PC-3 (cell line): ENCODE results near the gene MACROH2A1. TPM values are rescaled to one million over a fixed set of nuclear protein-coding genes. Genes with fewer than 3 reads are reported as not detected.

Experiments used
- ATAC-seq: fragments of 200-7000 bp; cut with Tn5 transposase; 2 replicates; pipeline ENCODE4 v1.9.1; 2020; ENCODE audit warnings: mild to moderate bottlenecking, moderate library complexity
- BruUV-seq: library from RNA; stranded (reverse); fragments of 400-500 nt; replicated peaks from 2 replicates; lab custom pipeline; 2021; lab: Mats Ljungman, UMichigan
- CTCF ChIA-PET: fragments of 300-600 bp; sonication (Branson Sonifier 250); formaldehyde crosslinking; loops from one replicate; lab custom pipeline; 2022; ENCODE audit warnings: antibody characterized with exemption; lab: Charles Lee
- POLR2A ChIA-PET: fragments of 300-600 bp; sonication (Branson Sonifier 250); formaldehyde crosslinking; loops from one replicate; lab custom pipeline; 2022; ENCODE audit warnings: antibody characterized with exemption; ENCODE audit not compliant: unreplicated experiment; lab: Charles Lee
- DNase-seq: peaks from one replicate; pipeline ENCODE4 v3.0.0-alpha.2; 2015
- H2AFZ ChIP-seq: fragments of 300-600 bp; sonication (generic); 2 replicates; pipeline ENCODE4 v1.6.0; 2016; ENCODE audit warnings: antibody characterized with exemption, low read length
- H3F3A ChIP-seq: fragments of 300-600 bp; sonication (generic); one replicate; pipeline ENCODE4 v1.6.0; 2017; ENCODE audit warnings: antibody characterized with exemption, low read length, control low read depth, mild to moderate bottlenecking; ENCODE audit not compliant: unreplicated experiment
- H3K27ac ChIP-seq: fragments of 300-600 bp; sonication (generic); 2 replicates; pipeline ENCODE4 v1.5.1; 2016; ENCODE audit warnings: mild to moderate bottlenecking, low read length
- H3K27me3 ChIP-seq: fragments of 300-600 bp; sonication (generic); 2 replicates; pipeline ENCODE4 v1.6.1; 2016; ENCODE audit warnings: low read length, mixed read lengths
- H3K36me3 ChIP-seq: fragments of 300-600 bp; sonication (generic); 2 replicates; pipeline ENCODE4 v1.6.1; 2016; ENCODE audit warnings: low read depth, mixed run types, low read length, mixed read lengths
- H3K4me1 ChIP-seq: fragments of 300-600 bp; sonication (generic); 2 replicates; pipeline ENCODE4 v1.5.1; 2016; ENCODE audit warnings: low read length; ENCODE audit not compliant: insufficient read depth
- H3K4me2 ChIP-seq: fragments of 300-600 bp; sonication (generic); 2 replicates; pipeline ENCODE4 v1.6.0; 2016; ENCODE audit warnings: low read length
- H3K4me3 ChIP-seq: fragments of 300-600 bp; sonication (generic); 2 replicates; pipeline ENCODE4 v1.5.1; 2016; ENCODE audit warnings: mild to moderate bottlenecking, low read length, mixed read lengths
- H3K79me2 ChIP-seq: fragments of 300-600 bp; sonication (generic); 2 replicates; pipeline ENCODE4 v1.6.1; 2017; ENCODE audit warnings: low read length, mixed read lengths
- H3K9ac ChIP-seq: fragments of 300-600 bp; sonication (generic); 2 replicates; pipeline ENCODE4 v1.6.0; 2016; ENCODE audit warnings: mild to moderate bottlenecking, low read length
- H3K9me2 ChIP-seq: fragments of 300-600 bp; sonication (generic); replicated peaks from 2 replicates; pipeline ENCODE4 v1.6.1; 2016; ENCODE audit warnings: mixed run types, low read length, mixed read lengths
- H3K9me3 ChIP-seq: fragments of 300-600 bp; sonication (generic); 2 replicates; pipeline ENCODE4 v1.6.1; 2016; ENCODE audit warnings: low read length, mixed read lengths
- H4K20me1 ChIP-seq: fragments of 300-600 bp; sonication (generic); 2 replicates; pipeline ENCODE4 v1.6.1; 2016; ENCODE audit warnings: low read length, mixed read lengths
- EZH2 ChIP-seq: fragments of 300-600 bp; sonication (generic); IDR thresholded peaks from one replicate; pipeline ENCODE4 v1.6.1; 2017; ENCODE audit warnings: antibody characterized with exemption, mild to moderate bottlenecking, low read length; ENCODE audit not compliant: unreplicated experiment
- EZH2phosphoT487 ChIP-seq: fragments of 300-600 bp; sonication (generic); IDR thresholded peaks from 2 replicates; pipeline ENCODE4 v1.6.1; 2018; ENCODE audit warnings: mild to moderate bottlenecking, antibody characterized with exemption, low read length, borderline replicate concordance
- intact Hi-C: fragments of 100-400 bp; cut with micrococcal nuclease; formaldehyde crosslinking; loops from 2 replicates; pipeline ENCODE4 v1.9.0; 2023
- total RNA-seq: library from RNA; depleted of rRNA; stranded (reverse); fragments of >200 nt; gene quantifications from 2 replicates; pipeline ENCODE4 v1.2.3, GENCODE V29; 2014
- TF ChIP-seq, protein P1 (sequence below): fragments of 300-600 bp; sonication (generic); conservative IDR thresholded peaks from 2 replicates; pipeline ENCODE4 v1.5.1; 2017; ENCODE audit warnings: antibody characterized with exemption, low read depth, mild to moderate bottlenecking, low read length

MACROH2A1 gene
- total RNA-seq, 1 experiment from 2014 or later = 388 TPM

DNA sequence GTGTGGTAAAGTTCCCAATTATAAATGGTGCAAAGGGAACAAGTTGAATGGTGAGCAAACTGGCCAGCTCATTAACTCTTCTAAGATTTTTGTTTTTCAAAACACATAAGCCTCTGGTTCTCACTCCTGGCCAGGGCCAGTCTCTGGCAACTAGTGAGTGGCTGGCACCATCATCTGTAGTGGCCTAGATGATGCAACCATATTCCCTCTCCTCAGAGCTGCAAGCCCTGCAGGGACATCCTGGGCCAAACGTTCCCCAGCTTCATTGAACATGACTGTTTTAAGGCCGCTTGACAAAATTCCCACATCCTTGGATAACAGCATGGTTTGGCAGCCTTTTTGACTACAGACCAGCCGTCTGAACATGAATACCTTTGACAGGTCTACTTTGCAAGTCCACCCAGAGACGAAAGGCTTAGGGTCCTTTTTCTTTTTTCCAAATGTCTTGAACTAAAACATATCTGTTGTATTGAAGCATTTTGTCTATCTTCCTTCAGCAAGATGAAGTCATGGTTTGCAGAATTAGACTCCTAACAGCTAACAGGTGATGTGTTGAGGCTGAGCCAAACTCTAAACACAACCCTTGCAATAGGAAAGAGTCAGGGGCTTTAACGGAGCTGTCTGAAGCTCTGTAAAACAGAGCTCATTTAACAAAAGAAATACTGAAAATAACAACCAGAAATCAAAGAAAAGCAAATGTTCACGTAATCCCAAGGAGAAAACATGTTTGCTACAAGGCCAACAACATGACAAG is 23.8 kb downstream of the MACROH2A1 start:
- no peaks in the 10 kb centered on the region for H3K27me3 ChIP-seq
- ChIA-PET POLR2A (no interaction called here), CTCF (interaction anchor here (0.5 kb wide), 1 partner anchor 42 kb away, joined by 3 read pairs; no protein-coding TSS in a partner anchor)
- intact Hi-C loops = no loop called here
- H3F3A ChIP-seq = no peaks in the 10 kb centered on the region
- H3K9me2 ChIP-seq = no peaks in the 10 kb centered on the region
- peaks cover 60% of the 10 kb centered on the region for H3K36me3 ChIP-seq
- ATAC-seq (no peak), DNase-seq (no peak)
- no peaks in the 10 kb centered on the region for H3K9me3 ChIP-seq
- no peak overlapping the region for H3K27ac ChIP-seq
- BruUV-seq = no TSS peak
- peaks cover 69% of the 10 kb centered on the region for H3K79me2 ChIP-seq
- peaks cover 8% of the 10 kb centered on the region; the same call in 1 of the 2 replicates for H4K20me1 ChIP-seq
- peaks cover 7% of the 10 kb centered on the region; the same call in 1 of the 2 replicates for H3K4me1 ChIP-seq
- H2AFZ ChIP-seq = no peak overlapping the region
- no peak overlapping the region for H3K4me3 ChIP-seq
- no peak overlapping the region for H3K4me2 ChIP-seq
- no peak overlapping the region for H3K9ac ChIP-seq
- TF ChIP-seq, protein P1, sequence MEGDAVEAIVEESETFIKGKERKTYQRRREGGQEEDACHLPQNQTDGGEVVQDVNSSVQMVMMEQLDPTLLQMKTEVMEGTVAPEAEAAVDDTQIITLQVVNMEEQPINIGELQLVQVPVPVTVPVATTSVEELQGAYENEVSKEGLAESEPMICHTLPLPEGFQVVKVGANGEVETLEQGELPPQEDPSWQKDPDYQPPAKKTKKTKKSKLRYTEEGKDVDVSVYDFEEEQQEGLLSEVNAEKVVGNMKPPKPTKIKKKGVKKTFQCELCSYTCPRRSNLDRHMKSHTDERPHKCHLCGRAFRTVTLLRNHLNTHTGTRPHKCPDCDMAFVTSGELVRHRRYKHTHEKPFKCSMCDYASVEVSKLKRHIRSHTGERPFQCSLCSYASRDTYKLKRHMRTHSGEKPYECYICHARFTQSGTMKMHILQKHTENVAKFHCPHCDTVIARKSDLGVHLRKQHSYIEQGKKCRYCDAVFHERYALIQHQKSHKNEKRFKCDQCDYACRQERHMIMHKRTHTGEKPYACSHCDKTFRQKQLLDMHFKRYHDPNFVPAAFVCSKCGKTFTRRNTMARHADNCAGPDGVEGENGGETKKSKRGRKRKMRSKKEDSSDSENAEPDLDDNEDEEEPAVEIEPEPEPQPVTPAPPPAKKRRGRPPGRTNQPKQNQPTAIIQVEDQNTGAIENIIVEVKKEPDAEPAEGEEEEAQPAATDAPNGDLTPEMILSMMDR = no peak
- TF ChIP-seq EZH2 (no peak), EZH2phosphoT487 (no peak)

DNA sequence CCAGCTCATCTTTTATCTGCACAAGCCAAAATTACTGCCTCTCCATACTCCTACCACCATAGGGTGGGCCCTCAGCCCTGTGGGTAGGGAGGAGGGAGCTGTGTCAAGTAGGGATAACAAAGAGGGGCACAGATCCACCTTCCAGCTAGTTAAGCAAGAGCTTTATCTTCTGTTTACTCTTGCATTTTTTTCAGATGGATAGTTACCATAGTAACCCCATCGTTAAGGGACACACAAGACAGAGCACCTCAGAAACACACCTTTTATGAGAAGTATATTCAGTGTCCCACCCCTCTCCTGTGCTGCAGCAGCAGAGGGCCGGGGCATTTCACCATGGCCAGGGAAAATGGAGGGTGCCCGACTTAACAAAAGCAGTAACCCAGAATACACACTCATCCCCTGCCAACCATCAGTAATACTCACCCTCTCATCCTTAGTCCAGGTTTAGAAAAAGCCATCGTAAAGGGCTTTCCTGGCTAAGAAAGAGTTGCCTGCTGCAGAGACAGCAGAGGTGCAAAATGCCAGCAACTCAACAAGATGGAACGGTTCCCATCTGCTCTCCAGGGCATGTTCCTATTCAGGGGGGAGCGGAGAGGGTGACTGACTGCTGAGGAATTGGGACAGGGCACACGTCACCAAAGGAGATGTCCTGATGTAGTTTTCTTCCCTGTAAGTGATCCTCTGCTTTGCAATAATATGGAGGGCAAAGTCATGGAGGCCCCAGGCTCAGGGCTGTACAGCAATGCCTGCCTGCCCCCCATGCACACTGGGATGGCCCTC is 25.1 kb downstream of the MACROH2A1 start:
- Histone ChIP-seq H4K20me1 (peaks cover 8% of the 10 kb centered on the region; the same call in 1 of the 2 replicates), H3K36me3 (peaks cover 60% of the 10 kb centered on the region), H3K4me1 (peaks cover 7% of the 10 kb centered on the region; the same call in 1 of the 2 replicates), H3F3A (no peaks in the 10 kb centered on the region), H3K9ac (no peak overlapping the region), H3K27me3 (no peaks in the 10 kb centered on the region), H3K27ac (no peak overlapping the region), H3K4me3 (no peak overlapping the region), H3K79me2 (peaks cover 60% of the 10 kb centered on the region), H3K9me2 (no peaks in the 10 kb centered on the region), H3K9me3 (no peaks in the 10 kb centered on the region), H2AFZ (no peak overlapping the region), H3K4me2 (no peak overlapping the region)
- no peak for TF ChIP-seq EZH2
- TF ChIP-seq, protein P1 = no peak
- CTCF ChIA-PET = no interaction called here
- BruUV-seq = no TSS peak
- intact Hi-C loops = no loop called here
- DNase-seq (no peak), ATAC-seq (no peak)
- POLR2A ChIA-PET = no interaction called here
